HCT116 (cell line): ENCODE results near the gene CGB2. TPM values are rescaled to one million over a fixed set of nuclear protein-coding genes. Genes with fewer than 3 reads are reported as not detected.
A peak's percentile ranks its signal among the peaks of the same experiment; 100 is the strongest.
"Not testable (repeated sequence)": the region's sequence is repeated elsewhere in the genome, so short reads cannot be mapped to it uniquely, and the experiment has no call there.

Experiments
- ATAC-seq: fragments of 200-7000 bp; cut with Tn5 transposase; 2 replicates; pipeline ENCODE4 v1.9.1; 2020; ENCODE audit warnings: mild to moderate bottlenecking, moderate library complexity
- BruUV-seq: library from RNA; stranded (reverse); fragments of 400-500 nt; replicated peaks from 2 replicates; lab custom pipeline; 2021; lab: Mats Ljungman, UMichigan
- CTCF ChIA-PET: fragments of 300-600 bp; sonication (Branson Sonifier 250); formaldehyde crosslinking; loops from one replicate; lab custom pipeline; 2021; ENCODE audit warnings: antibody characterized with exemption; lab: Charles Lee
- POLR2A ChIA-PET: fragments of 300-600, 350-600 bp; sonication (Branson Sonifier 250); formaldehyde crosslinking; loops from one replicate; lab custom pipeline; 2021; ENCODE audit warnings: antibody characterized with exemption; lab: Charles Lee
- RAD21 ChIA-PET, 2 experiments: fragments of 300-600 bp; sonication (Branson Sonifier 250); formaldehyde crosslinking; loops; one replicate each; lab custom pipeline; 2023; ENCODE audit warnings: low total read pairs in 2 of 2; ENCODE audit not compliant: uncharacterized antibody in 2 of 2, unreplicated experiment in 2 of 2, low non-redundant PET in 1 of 2; lab: Charles Lee
- DNase-seq: peaks from one replicate; pipeline ENCODE4 v3.0.0-alpha.2; 2010; ENCODE audit warnings: low read depth, low spot score
- H2AFZ ChIP-seq: fragments of 200-600 bp; shearing (Covaris generic), sonication (generic); 2 replicates; pipeline ENCODE4 v1.6.1; 2017; ENCODE audit warnings: low read depth, mixed run types, mixed read lengths, antibody characterized with exemption, low read length; ENCODE audit not compliant: poor library complexity, severe bottlenecking
- H3K27ac ChIP-seq: 2 replicates; pipeline ENCODE4 v1.5.1; 2012; ENCODE audit warnings: low read depth, low read length
- H3K27me3 ChIP-seq: fragments of 200-600 bp; sonication (generic); 2 replicates; pipeline ENCODE4 v1.6.1; 2016; ENCODE audit warnings: mixed run types, low read length, mixed read lengths; ENCODE audit not compliant: insufficient read depth
- H3K36me3 ChIP-seq, 2 experiments: fragments of 200-500 bp in 1 of 2; fragments of 200-600 bp in 1 of 2; sonication (Bioruptor generic) in 1 of 2; sonication (generic) in 1 of 2; 2 replicates each; pipeline versions ENCODE4 v1.5.1 to v1.6.1; 2014 to 2016; ENCODE audit warnings: low read length in 2 of 2, inconsistent platforms in 1 of 2, mixed read lengths in 1 of 2, mixed run types in 1 of 2; ENCODE audit not compliant: insufficient read depth in 2 of 2, control insufficient read depth in 1 of 2
- H3K4me1 ChIP-seq, 2 experiments: fragments of 200-600 bp in 1 of 2; sonication (generic) in 1 of 2; 2 replicates each; pipeline versions ENCODE4 v1.5.1 to v1.6.1; 2012 to 2017; ENCODE audit warnings: low read length in 2 of 2, inconsistent platforms in 1 of 2, mild to moderate bottlenecking in 1 of 2, mixed read lengths in 1 of 2, mixed run types in 1 of 2, moderate library complexity in 1 of 2; ENCODE audit not compliant: insufficient read depth in 2 of 2, control insufficient read depth in 1 of 2
- H3K4me2 ChIP-seq: fragments of 200-600 bp; sonication (generic); 2 replicates; pipeline ENCODE4 v1.6.1; 2017; ENCODE audit warnings: mixed run types, low read length, mixed read lengths
- H3K4me3 ChIP-seq, 2 experiments: fragments of 200-600 bp in 1 of 2; sonication (generic) in 1 of 2; replicated peaks in 1 of 2; 2 replicates each; pipeline ENCODE4 v1.5.1; 2011 to 2016; ENCODE audit warnings: low read length in 2 of 2, control low read depth in 1 of 2, low read depth in 1 of 2, mild to moderate bottlenecking in 1 of 2, mixed read lengths in 1 of 2, mixed run types in 1 of 2
- H3K79me2 ChIP-seq: fragments of 200-600 bp; sonication (generic); 2 replicates; pipeline ENCODE4 v1.6.1; 2017; ENCODE audit warnings: mild to moderate bottlenecking, mixed run types, low read length, moderate library complexity, mixed read lengths; ENCODE audit not compliant: insufficient read depth
- H3K9ac ChIP-seq: fragments of 200-600 bp; sonication (generic); 2 replicates; pipeline ENCODE4 v1.6.1; 2016; ENCODE audit warnings: low read length, mixed read lengths
- H3K9me2 ChIP-seq: fragments of 200-600 bp; sonication (generic), shearing (Covaris generic); 2 replicates; pipeline ENCODE4 v1.6.1; 2017; ENCODE audit warnings: mixed run types, mild to moderate bottlenecking, moderate library complexity; ENCODE audit not compliant: insufficient read depth
- H3K9me3 ChIP-seq, 2 experiments: fragments of 200-500 bp in 1 of 2; fragments of 200-600 bp in 1 of 2; sonication (Bioruptor generic) in 1 of 2; sonication (generic) in 1 of 2; 2 replicates each; pipeline ENCODE4 v1.6.1; 2014 to 2017; ENCODE audit warnings: low read length in 2 of 2, mixed read lengths in 2 of 2, inconsistent platforms in 1 of 2, low read depth in 1 of 2, mild to moderate bottlenecking in 1 of 2, mixed run types in 1 of 2, moderate library complexity in 1 of 2; ENCODE audit not compliant: control insufficient read depth in 1 of 2, insufficient read depth in 1 of 2
- H4K20me1 ChIP-seq: fragments of 200-600 bp; sonication (generic), shearing (Covaris generic); 2 replicates; pipeline ENCODE4 v1.6.1; 2017; ENCODE audit warnings: mixed run types, mild to moderate bottlenecking, moderate library complexity; ENCODE audit not compliant: insufficient read depth
- CBX3 ChIP-seq: IDR thresholded peaks from 2 replicates; pipeline ENCODE4 v1.6.1; 2012; ENCODE audit warnings: low read depth
- CTCF ChIP-seq, 3 experiments: fragments of 200-600 bp in 1 of 3; sonication (generic) in 1 of 3; IDR thresholded peaks in 2 of 3; conservative IDR thresholded peaks in 1 of 3; 2 replicates each; pipeline ENCODE4 v1.5.1; 2012 to 2017; ENCODE audit warnings: low read depth in 2 of 3, low read length in 2 of 3, antibody characterized with exemption in 1 of 3, borderline replicate concordance in 1 of 3, control low read depth in 1 of 3, mild to moderate bottlenecking in 1 of 3, mixed read lengths in 1 of 3, mixed run types in 1 of 3, moderate library complexity in 1 of 3; ENCODE audit not compliant: insufficient read depth in 1 of 3
- ELF1 ChIP-seq: IDR thresholded peaks from 2 replicates; pipeline ENCODE4 v1.6.1; 2012; ENCODE audit warnings: low read depth, borderline replicate concordance
- FOSL1 ChIP-seq: IDR thresholded peaks from 2 replicates; pipeline ENCODE4 v1.6.1; 2012; ENCODE audit warnings: low read depth
- MAX ChIP-seq: IDR thresholded peaks from 2 replicates; pipeline ENCODE4 v1.6.1; 2012
- POLR2A ChIP-seq: IDR thresholded peaks from 2 replicates; pipeline ENCODE4 v1.7.0; 2011; ENCODE audit warnings: borderline replicate concordance; ENCODE audit not compliant: insufficient read depth, insufficient read length; ENCODE audit errors: extremely low read depth
- POLR2AphosphoS5 ChIP-seq: IDR thresholded peaks from 2 replicates; pipeline ENCODE4 v1.6.1; 2011; ENCODE audit warnings: mild to moderate bottlenecking, low read depth, low read length, moderate library complexity
- SP1 ChIP-seq: IDR thresholded peaks from 2 replicates; pipeline ENCODE4 v1.6.1; 2012; ENCODE audit warnings: low read depth
- TCF7L2 ChIP-seq: IDR thresholded peaks from 2 replicates; pipeline ENCODE4 v1.7.0; 2011; ENCODE audit warnings: borderline replicate concordance, inconsistent platforms; ENCODE audit not compliant: insufficient read depth, insufficient read length; ENCODE audit errors: extremely low read depth
- ZBTB33 ChIP-seq: IDR thresholded peaks from 2 replicates; pipeline ENCODE4 v1.6.1; 2011; ENCODE audit warnings: mild to moderate bottlenecking, low read length, moderate library complexity; ENCODE audit not compliant: insufficient replicate concordance; ENCODE audit errors: extremely low read depth
- ZFX ChIP-seq: fragments of 450-650 bp; IDR thresholded peaks from 2 replicates; pipeline ENCODE4 v1.6.1; 2017
- intact Hi-C: fragments of 100-400 bp; cut with micrococcal nuclease; formaldehyde crosslinking; loops from 2 replicates; pipeline ENCODE4 v1.10.0; 2022
- total RNA-seq: library from RNA; stranded (reverse); gene quantifications from one replicate; pipeline ENCODE4 v1.2.1, GENCODE V29; 2021; ENCODE audit not compliant: unreplicated experiment
- TF ChIP-seq, protein P1 (sequence below): IDR thresholded peaks from 2 replicates; pipeline ENCODE4 v1.6.1; 2012

The CGB2 gene
- total RNA-seq, 1 experiment from 2014 or later: 5.0 TPM

- ATAC-seq: peak; percentile 99
- intact Hi-C loops, H3K79me2 ChIP-seq, BruUV-seq, H3K9me3 ChIP-seq, H2AFZ ChIP-seq, RAD21 ChIA-PET, H3K9me2 ChIP-seq, CTCF ChIA-PET, H3K36me3 ChIP-seq, H4K20me1 ChIP-seq, POLR2A ChIA-PET, H3K27me3 ChIP-seq, H3K4me3 ChIP-seq: not testable (repeated sequence)
- H3K4me2 ChIP-seq: peak overlapping the region; percentile 61
- H3K4me1 ChIP-seq: peaks cover 8 to 24% of the 10 kb centered on the region in 2 experiments; a peak in 3 of 4 replicates
- TF ChIP-seq CBX3: peak; percentile 68; the same call in 1 of the 2 replicates
- peak; percentile 91 for TF ChIP-seq MAX
- TF ChIP-seq SP1: peak; percentile 55
- peak; percentile 78 for TF ChIP-seq FOSL1
- peak overlapping the region; percentile 36; the same call in 1 of the 2 replicates for H3K9ac ChIP-seq
- peak overlapping the region; percentile 31; the same call in 1 of the 2 replicates for H3K27ac ChIP-seq
- peak; percentile 65 for DNase-seq
These were observed 18.8 kb downstream of the CGB2 start for GRCh38 chr19:49050376-49051033.

DNA sequence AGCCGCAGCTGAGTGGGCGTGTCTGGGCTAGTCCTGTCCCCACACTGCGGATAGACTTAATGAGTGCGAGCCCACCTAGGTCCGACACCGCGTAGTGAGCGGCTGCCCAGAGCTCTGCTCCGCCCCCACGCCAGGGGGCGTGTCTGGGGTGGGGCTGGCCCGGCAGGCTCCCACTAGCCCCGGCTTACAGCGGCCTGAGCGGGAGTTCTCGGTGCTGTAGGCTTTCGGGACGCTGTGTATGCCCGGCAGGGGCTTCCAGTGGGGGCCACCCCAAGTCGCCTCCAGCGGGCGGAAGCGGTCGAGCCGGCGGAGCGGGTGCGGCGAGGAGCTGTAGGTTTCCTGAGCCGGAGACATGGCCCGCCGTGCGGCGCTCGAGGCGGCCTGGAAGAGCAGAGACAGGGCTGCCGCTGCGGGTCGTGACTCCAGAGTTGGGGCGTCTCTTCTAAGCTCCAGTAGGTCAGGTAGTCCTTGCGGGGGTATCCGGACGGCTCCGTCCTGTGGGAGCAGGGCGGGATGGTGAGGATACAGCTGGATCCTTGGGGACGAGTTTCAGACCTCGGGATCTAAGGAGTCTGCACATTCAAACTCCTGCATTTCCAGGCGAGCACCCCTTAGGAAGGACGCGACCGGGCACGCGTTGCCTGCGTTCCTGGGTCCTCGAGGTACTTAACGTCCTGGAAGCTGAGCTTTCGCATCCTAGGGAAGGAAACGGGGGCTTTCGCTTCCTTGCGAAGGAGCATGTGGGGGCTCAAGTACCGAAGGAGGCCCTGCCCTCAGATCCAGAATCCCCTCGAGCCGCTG, 24.6 kb downstream of the CGB2 start:
- Histone ChIP-seq H3K9me2 (no peaks in the 10 kb centered on the region), H4K20me1 (no peaks in the 10 kb centered on the region), H3K4me3 (peak overlapping the region; percentile 65 to 67), H3K9me3 (no peaks in the 10 kb centered on the region), H3K79me2 (no peaks in the 10 kb centered on the region; the same call in 1 of the 2 replicates), H3K36me3 (no peaks in the 10 kb centered on the region), H3K27me3 (no peaks in the 10 kb centered on the region), H3K27ac (peak overlapping the region; percentile 81), H3K9ac (peak overlapping the region; percentile 73), H3K4me2 (peak overlapping the region; percentile 81), H3K4me1 (peaks cover 17 to 56% of the 10 kb centered on the region in 2 experiments), H2AFZ (peak overlapping the region; percentile 11)
- ChIA-PET POLR2A (interaction anchor here (1.0 to 1.7 kb wide), 3 partner anchors 37 to 63 kb away, joined by 3 to 4 read pairs (median 3); partner anchors contain the start of genes GYS1 and RUVBL2), RAD21 (no interaction called here), CTCF (interaction anchor here (1.3 to 4.1 kb wide), 2 partner anchors 41 to 63 kb away, joined by 5 to 20 read pairs; partner anchors contain the start of genes GYS1 and RUVBL2)
- ATAC-seq (peak; percentile 86), DNase-seq (peak; percentile 34)
- TSS peak; percentile 67 for BruUV-seq
- intact Hi-C loops: no loop called here
- TF ChIP-seq POLR2A: peak; percentile 30
- no peak for TF ChIP-seq TCF7L2
- TF ChIP-seq ZBTB33: no peak
- TF ChIP-seq ELF1: no peak
- TF ChIP-seq, protein P1, sequence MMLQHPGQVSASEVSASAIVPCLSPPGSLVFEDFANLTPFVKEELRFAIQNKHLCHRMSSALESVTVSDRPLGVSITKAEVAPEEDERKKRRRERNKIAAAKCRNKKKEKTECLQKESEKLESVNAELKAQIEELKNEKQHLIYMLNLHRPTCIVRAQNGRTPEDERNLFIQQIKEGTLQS: no peak
- peak; percentile 53 for TF ChIP-seq ZFX
- peak in 1 of 3 experiments; percentile 12; a peak in 1 of 6 replicates for TF ChIP-seq CTCF (IDR thresholded peaks at IDR 0.05 in 2 of 3, conservative IDR thresholded peaks at IDR 0.05 in 1 of 3; ENCODE audit: borderline replicate concordance in 1 of 3, insufficient read depth in 1 of 3, low read depth in 2 of 3, low read length in 2 of 3)
- peak; percentile 77 for TF ChIP-seq POLR2AphosphoS5
